ENCODE measurements around the gene NXPE3.

NXPE3 gene

GRCh38 chr3:101796077-101796680 lies 17.2 kb downstream of the NXPE3 start:
- H3K27me3 ChIP-seq (replicated peaks; ENCODE audit: control insufficient read depth, insufficient read depth, low read length) = no peaks in the 10 kb centered on the region
- no peak overlapping the region for H3K4me3 ChIP-seq (replicated peaks; ENCODE audit: low read depth, low read length)
- H3K36me3 ChIP-seq (ENCODE audit: control insufficient read depth, insufficient read depth, low read length) = no peaks in the 10 kb centered on the region; the same call in 1 of the 2 replicates
- DNase-seq (ENCODE audit: extremely low read depth, insufficient read length) = no peak
- no peak for TF ChIP-seq CTCF (IDR thresholded peaks at IDR 0.05; ENCODE audit: insufficient read depth, low read length, poor library complexity, severe bottlenecking)

- Histone ChIP-seq H3K27me3 (replicated peaks; ENCODE audit: control insufficient read depth, insufficient read depth, low read length) (no peaks in the 10 kb centered on the region), H3K4me3 (replicated peaks; ENCODE audit: low read depth, low read length) (no peak overlapping the region), H3K36me3 (ENCODE audit: control insufficient read depth, insufficient read depth, low read length) (no peaks in the 10 kb centered on the region; the same call in 1 of the 2 replicates)
- no peak for DNase-seq (ENCODE audit: extremely low read depth, insufficient read length)
- no peak for TF ChIP-seq CTCF (IDR thresholded peaks at IDR 0.05; ENCODE audit: insufficient read depth, low read length, poor library complexity, severe bottlenecking)
These were observed 22.2 kb downstream of the NXPE3 start for GRCh38 chr3:101801174-101801573.

GRCh38 chr3:101802179-101802578 lies 23.2 kb downstream of the NXPE3 start:
- H3K4me3 ChIP-seq (replicated peaks; ENCODE audit: low read depth, low read length) = no peak overlapping the region
- no peak for TF ChIP-seq CTCF (IDR thresholded peaks at IDR 0.05; ENCODE audit: insufficient read depth, low read length, poor library complexity, severe bottlenecking)
- no peaks in the 10 kb centered on the region; the same call in 1 of the 2 replicates for H3K36me3 ChIP-seq (ENCODE audit: control insufficient read depth, insufficient read depth, low read length)
- H3K27me3 ChIP-seq (replicated peaks; ENCODE audit: control insufficient read depth, insufficient read depth, low read length) = no peaks in the 10 kb centered on the region
- DNase-seq (ENCODE audit: extremely low read depth, insufficient read length) = no peak

GRCh38 chr3:101803173-101803782 lies 24.3 kb downstream of the NXPE3 start:
- peak; percentile 54 for DNase-seq (ENCODE audit: extremely low read depth, insufficient read length)
- no peak overlapping the region for H3K4me3 ChIP-seq (replicated peaks; ENCODE audit: low read depth, low read length)
- peak; percentile 74 for TF ChIP-seq CTCF (IDR thresholded peaks at IDR 0.05; ENCODE audit: insufficient read depth, low read length, poor library complexity, severe bottlenecking)
- no peaks in the 10 kb centered on the region for H3K27me3 ChIP-seq (replicated peaks; ENCODE audit: control insufficient read depth, insufficient read depth, low read length)
- no peaks in the 10 kb centered on the region; the same call in 1 of the 2 replicates for H3K36me3 ChIP-seq (ENCODE audit: control insufficient read depth, insufficient read depth, low read length)

- no peak for TF ChIP-seq CTCF (IDR thresholded peaks at IDR 0.05; ENCODE audit: insufficient read depth, low read length, poor library complexity, severe bottlenecking)
- Histone ChIP-seq H3K27me3 (replicated peaks; ENCODE audit: control insufficient read depth, insufficient read depth, low read length) (no peaks in the 10 kb centered on the region), H3K36me3 (ENCODE audit: control insufficient read depth, insufficient read depth, low read length) (no peaks in the 10 kb centered on the region; the same call in 1 of the 2 replicates), H3K4me3 (replicated peaks; ENCODE audit: low read depth, low read length) (no peak overlapping the region)
- DNase-seq (ENCODE audit: extremely low read depth, insufficient read length) = no peak
These were observed 24.9 kb downstream of the NXPE3 start for GRCh38 chr3:101803939-101804338.
